ENCODE results near the gene NOL12.
"Not testable (repeated sequence)": the region's sequence is repeated elsewhere in the genome, so short reads cannot be mapped to it uniquely, and the experiment has no call there.

Gene NOL12

GRCh38 chr22:37704645-37705044 is 18.5 kb downstream of the NOL12 start:
- no peak overlapping the region for H3K4me3 ChIP-seq (ENCODE audit: low read length)
- TF ChIP-seq ZNF274 (IDR thresholded peaks at IDR 0.05; ENCODE audit: low read depth, low read length), result no peak

GRCh38 chr22:37705205-37705604 is 19.1 kb downstream of the NOL12 start:
- no peak for TF ChIP-seq ZNF274 (IDR thresholded peaks at IDR 0.05; ENCODE audit: low read depth, low read length)
- H3K4me3 ChIP-seq (ENCODE audit: low read length), result no peak overlapping the region

- no peak overlapping the region for H3K4me3 ChIP-seq (ENCODE audit: low read length)
- no peak for TF ChIP-seq ZNF274 (IDR thresholded peaks at IDR 0.05; ENCODE audit: low read depth, low read length)
Observed at GRCh38 chr22:37708580-37709444, 22.7 kb downstream of the NOL12 start.

GRCh38 chr22:37709445-37709765 is 23.3 kb downstream of the NOL12 start:
- no peak for TF ChIP-seq ZNF274 (IDR thresholded peaks at IDR 0.05; ENCODE audit: low read depth, low read length)
- H3K4me3 ChIP-seq (ENCODE audit: low read length), result no peak overlapping the region

GRCh38 chr22:37710675-37711074 is 24.5 kb downstream of the NOL12 start:
- no peak overlapping the region for H3K4me3 ChIP-seq (ENCODE audit: low read length)
- no peak for TF ChIP-seq ZNF274 (IDR thresholded peaks at IDR 0.05; ENCODE audit: low read depth, low read length)

- TF ChIP-seq ZNF274 (IDR thresholded peaks at IDR 0.05; ENCODE audit: low read depth, low read length), result no peak
- no peak overlapping the region for H3K4me3 ChIP-seq (ENCODE audit: low read length)
Observed at GRCh38 chr22:37711490-37711889, 25.3 kb downstream of the NOL12 start.

- H3K4me3 ChIP-seq (ENCODE audit: low read length), result no peak overlapping the region
- TF ChIP-seq ZNF274 (IDR thresholded peaks at IDR 0.05; ENCODE audit: low read depth, low read length), result no peak
Observed at GRCh38 chr22:37713761-37714160, 27.6 kb downstream of the NOL12 start.

- H3K4me3 ChIP-seq (ENCODE audit: low read length), result no peak overlapping the region
- TF ChIP-seq ZNF274 (IDR thresholded peaks at IDR 0.05; ENCODE audit: low read depth, low read length), result no peak
Observed at GRCh38 chr22:37714634-37715033, 28.5 kb downstream of the NOL12 start.

- no peak overlapping the region for H3K4me3 ChIP-seq (ENCODE audit: low read length)
- TF ChIP-seq ZNF274 (IDR thresholded peaks at IDR 0.05; ENCODE audit: low read depth, low read length), result no peak
Observed at GRCh38 chr22:37715760-37716159, 29.6 kb downstream of the NOL12 start.

GRCh38 chr22:37716708-37717107 is 30.6 kb downstream of the NOL12 start:
- TF ChIP-seq ZNF274 (IDR thresholded peaks at IDR 0.05; ENCODE audit: low read depth, low read length), result no peak
- H3K4me3 ChIP-seq (ENCODE audit: low read length), result no peak overlapping the region

GRCh38 chr22:37717235-37717634 is 31.1 kb downstream of the NOL12 start:
- H3K4me3 ChIP-seq (ENCODE audit: low read length), result not testable (repeated sequence)

- not testable (repeated sequence) for H3K4me3 ChIP-seq (ENCODE audit: low read length)
Observed at GRCh38 chr22:37717746-37718305, 31.7 kb downstream of the NOL12 start.

GRCh38 chr22:37725551-37726240 is 39.6 kb downstream of the NOL12 start:
- H3K4me3 ChIP-seq (ENCODE audit: low read length), result no peak overlapping the region
- no peak for TF ChIP-seq ZNF274 (IDR thresholded peaks at IDR 0.05; ENCODE audit: low read depth, low read length)

GRCh38 chr22:37726241-37726887 is 40.2 kb downstream of the NOL12 start:
- no peak for TF ChIP-seq ZNF274 (IDR thresholded peaks at IDR 0.05; ENCODE audit: low read depth, low read length)

GRCh38 chr22:37728620-37729019 is 42.5 kb downstream of the NOL12 start:
- TF ChIP-seq ZNF274 (IDR thresholded peaks at IDR 0.05; ENCODE audit: low read depth, low read length), result no peak
- H3K4me3 ChIP-seq (ENCODE audit: low read length), result no peak overlapping the region

More at GRCh38 chr22:37726241-37726887, 40.2 kb downstream of the NOL12 start:
- H3K4me3 ChIP-seq (ENCODE audit: low read length), result no peak overlapping the region
